IgD-negative memory B cell (primary cell): ENCODE data around the gene SHANK2. TPM values are rescaled to one million over a fixed set of nuclear protein-coding genes. Genes with fewer than 3 reads are reported as not detected.
A peak's percentile ranks its signal among the peaks of the same experiment; 100 is the strongest.

Experiments used
- H3K27ac Mint-ChIP-seq, 3 donors: one replicate each; pipeline ENCODE4 v1.8.0; 2020 to 2022; ENCODE audit warnings: mild to moderate bottlenecking in 3 of 3, mixed read lengths in 3 of 3, moderate library complexity in 1 of 3
- H3K27me3 Mint-ChIP-seq: one replicate; pipeline ENCODE4 v1.8.0; 2021; ENCODE audit warnings: mixed read lengths
- H3K36me3 Mint-ChIP-seq: one replicate; pipeline ENCODE4 v1.8.0; 2020; ENCODE audit warnings: mild to moderate bottlenecking, mixed read lengths
- H3K4me1 Mint-ChIP-seq, 3 donors: one replicate each; pipeline ENCODE4 v1.8.0; 2020 to 2022; ENCODE audit warnings: mixed read lengths in 3 of 3, mild to moderate bottlenecking in 1 of 3
- H3K4me3 Mint-ChIP-seq, 4 donors: one replicate each; pipeline ENCODE4 v1.8.0; 2020 to 2022; ENCODE audit warnings: mild to moderate bottlenecking in 4 of 4, mixed read lengths in 4 of 4, moderate library complexity in 3 of 4
- H3K9me3 Mint-ChIP-seq, 3 donors: one replicate each; pipeline ENCODE4 v1.8.0; 2020 to 2021; ENCODE audit warnings: mixed read lengths in 3 of 3, mild to moderate bottlenecking in 1 of 3
- polyA plus RNA-seq: library from polyadenylated mRNA; unstranded; fragments of 300-500 nt; fragmentation: Illumina TruSeq; gene quantifications from one replicate; pipeline ENCODE4 v1.2.3, GENCODE V29; 2021

The SHANK2 gene
- polyA plus RNA-seq, 1 donor from 2014 or later = not detected

- Mint-ChIP-seq H3K27ac (no peak overlapping the region), H3K36me3 (no peaks in the 10 kb centered on the region), H3K9me3 (peaks cover 0 to 4% (median 4%) of the 10 kb centered on the region in 3 donors), H3K27me3 (peaks cover 13% of the 10 kb centered on the region), H3K4me1 (peaks cover 0 to 3% (median 2%) of the 10 kb centered on the region in 3 donors), H3K4me3 (no peak overlapping the region)
Observed at GRCh38 chr11:71209656-71210055, 42.7 kb downstream of the SHANK2 start.

- peaks cover 13% of the 10 kb centered on the region for H3K27me3 Mint-ChIP-seq
- no peak overlapping the region for H3K27ac Mint-ChIP-seq
- no peak overlapping the region for H3K4me3 Mint-ChIP-seq
- H3K4me1 Mint-ChIP-seq = peaks cover 0 to 3% (median 2%) of the 10 kb centered on the region in 3 donors
- H3K9me3 Mint-ChIP-seq = peaks cover 0 to 4% (median 4%) of the 10 kb centered on the region in 3 donors
- H3K36me3 Mint-ChIP-seq = no peaks in the 10 kb centered on the region
Observed at GRCh38 chr11:71209181-71209580, 43.2 kb downstream of the SHANK2 start.

- Mint-ChIP-seq H3K9me3 (peaks cover 0 to 4% (median 4%) of the 10 kb centered on the region in 3 donors), H3K4me3 (no peak overlapping the region), H3K27ac (no peak overlapping the region), H3K27me3 (peaks cover 13% of the 10 kb centered on the region), H3K4me1 (peaks cover 0 to 8% (median 5%) of the 10 kb centered on the region in 3 donors), H3K36me3 (no peaks in the 10 kb centered on the region)
Observed at GRCh38 chr11:71208011-71208774, 44.2 kb downstream of the SHANK2 start.

GRCh38 chr11:71207563-71207962 lies 44.8 kb downstream of the SHANK2 start:
- Mint-ChIP-seq H3K4me3 (no peak overlapping the region), H3K27me3 (peaks cover 18% of the 10 kb centered on the region), H3K9me3 (peaks cover 0 to 4% (median 4%) of the 10 kb centered on the region in 3 donors), H3K36me3 (no peaks in the 10 kb centered on the region), H3K27ac (no peak overlapping the region), H3K4me1 (peaks cover 0 to 11% (median 8%) of the 10 kb centered on the region in 3 donors)

- H3K4me1 Mint-ChIP-seq = peaks cover 0 to 16% (median 8%) of the 10 kb centered on the region in 3 donors
- H3K36me3 Mint-ChIP-seq = no peaks in the 10 kb centered on the region
- peaks cover 19% of the 10 kb centered on the region for H3K27me3 Mint-ChIP-seq
- H3K9me3 Mint-ChIP-seq = peaks cover 0 to 4% (median 4%) of the 10 kb centered on the region in 3 donors
- H3K27ac Mint-ChIP-seq = no peak overlapping the region
- no peak overlapping the region for H3K4me3 Mint-ChIP-seq
Observed at GRCh38 chr11:71206186-71206585, 46.2 kb downstream of the SHANK2 start.

GRCh38 chr11:71204748-71205664 lies 47.4 kb downstream of the SHANK2 start:
- Mint-ChIP-seq H3K27ac (no peak overlapping the region), H3K4me1 (peaks cover 6 to 27% (median 15%) of the 10 kb centered on the region in 3 donors)

GRCh38 chr11:71204294-71204693 lies 48.1 kb downstream of the SHANK2 start:
- H3K4me1 Mint-ChIP-seq = peaks cover 6 to 28% (median 15%) of the 10 kb centered on the region in 3 donors
- H3K27me3 Mint-ChIP-seq = peaks cover 18% of the 10 kb centered on the region
- peaks cover 0 to 4% (median 4%) of the 10 kb centered on the region in 3 donors for H3K9me3 Mint-ChIP-seq
- no peak overlapping the region for H3K27ac Mint-ChIP-seq
- peak overlapping the region in 2 of 4 donors; percentile 21 to 37 for H3K4me3 Mint-ChIP-seq
- no peaks in the 10 kb centered on the region for H3K36me3 Mint-ChIP-seq

More at GRCh38 chr11:71204748-71205664, 47.4 kb downstream of the SHANK2 start:
- H3K36me3 Mint-ChIP-seq = no peaks in the 10 kb centered on the region
- peak overlapping the region in 1 of 4 donors; percentile 63 for H3K4me3 Mint-ChIP-seq
- H3K27me3 Mint-ChIP-seq = peaks cover 17% of the 10 kb centered on the region
- H3K9me3 Mint-ChIP-seq = peaks cover 0 to 4% (median 4%) of the 10 kb centered on the region in 3 donors

- H3K27me3 Mint-ChIP-seq = peaks cover 17% of the 10 kb centered on the region
- H3K4me1 Mint-ChIP-seq = peaks cover 6 to 28% (median 15%) of the 10 kb centered on the region in 3 donors
- no peak overlapping the region for H3K27ac Mint-ChIP-seq
Observed at GRCh38 chr11:71203681-71204080, 48.7 kb downstream of the SHANK2 start.

GRCh38 chr11:71202966-71203365 lies 49.4 kb downstream of the SHANK2 start:
- Mint-ChIP-seq H3K9me3 (no peaks in the 10 kb centered on the region), H3K4me1 (peaks cover 6 to 28% (median 15%) of the 10 kb centered on the region in 3 donors), H3K4me3 (peak overlapping the region in 2 of 4 donors; percentile 11 to 73)

More at GRCh38 chr11:71203681-71204080, 48.7 kb downstream of the SHANK2 start:
- H3K36me3 Mint-ChIP-seq = no peaks in the 10 kb centered on the region
- peaks cover 0 to 3% (median 2%) of the 10 kb centered on the region in 3 donors for H3K9me3 Mint-ChIP-seq
- H3K4me3 Mint-ChIP-seq = peak overlapping the region in 2 of 4 donors; percentile 23 to 37

GRCh38 chr11:71202598-71202944 lies 49.8 kb downstream of the SHANK2 start:
- H3K4me3 Mint-ChIP-seq = no peak overlapping the region
- H3K4me1 Mint-ChIP-seq = peaks cover 6 to 26% (median 15%) of the 10 kb centered on the region in 3 donors
- no peaks in the 10 kb centered on the region for H3K36me3 Mint-ChIP-seq
- H3K27me3 Mint-ChIP-seq = peaks cover 14% of the 10 kb centered on the region
- no peaks in the 10 kb centered on the region for H3K9me3 Mint-ChIP-seq
- H3K27ac Mint-ChIP-seq = no peak overlapping the region

More at GRCh38 chr11:71202966-71203365, 49.4 kb downstream of the SHANK2 start:
- peaks cover 16% of the 10 kb centered on the region for H3K27me3 Mint-ChIP-seq
- H3K36me3 Mint-ChIP-seq = no peaks in the 10 kb centered on the region
- H3K27ac Mint-ChIP-seq = no peak overlapping the region

Other genes with a start within 250 kb of the SHANK2 start
- 16.6 TPM for gene DHCR7, start 195.8 kb upstream of the SHANK2 start, polyA plus RNA-seq
- gene NADSYN1, start 200.6 kb upstream of the SHANK2 start, polyA plus RNA-seq = 39.5 TPM